Esophagus squamous epithelium (tissue), 4 donors: Measurements from ENCODE around the gene CADM2.

Experiments
- POLR2A ChIP-seq, 4 donors: fragments of 450-650 bp; IDR thresholded peaks; one replicate each; pipeline ENCODE4 v1.6.1; 2017; ENCODE audit warnings: antibody characterized with exemption in 4 of 4, mild to moderate bottlenecking in 4 of 4, moderate library complexity in 3 of 4
- TF ChIP-seq, protein P1 (sequence below), 6 experiments: fragments of 450-650 bp in 4 of 6; fragments of 200-600 bp in 2 of 6; sonication (generic) in 2 of 6; IDR thresholded peaks; one replicate each; pipeline ENCODE4 v1.5.1; 2016 to 2019; ENCODE audit warnings: antibody characterized with exemption in 6 of 6, mild to moderate bottlenecking in 4 of 6, moderate library complexity in 4 of 6

DNA sequence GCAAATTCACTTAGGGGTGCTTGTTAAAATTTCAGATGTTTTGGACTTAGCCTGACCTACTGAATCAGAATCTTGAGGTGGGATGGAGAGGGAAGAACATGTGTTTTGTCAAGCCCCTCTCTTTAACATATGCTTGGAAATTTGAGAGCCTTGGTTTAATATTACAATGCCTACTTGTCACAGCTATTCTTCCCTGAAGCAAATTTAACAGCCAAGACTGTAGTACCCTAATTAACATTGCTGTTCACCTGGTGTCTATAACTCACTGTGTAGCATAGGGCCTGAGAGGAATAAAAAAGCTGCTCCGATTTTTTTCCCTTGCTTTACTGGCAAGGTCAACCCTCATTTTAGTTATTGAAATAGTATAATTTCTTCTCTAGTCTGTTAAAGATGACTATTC lies 880.1 kb downstream of the CADM2 start:
- TF ChIP-seq, protein P1, sequence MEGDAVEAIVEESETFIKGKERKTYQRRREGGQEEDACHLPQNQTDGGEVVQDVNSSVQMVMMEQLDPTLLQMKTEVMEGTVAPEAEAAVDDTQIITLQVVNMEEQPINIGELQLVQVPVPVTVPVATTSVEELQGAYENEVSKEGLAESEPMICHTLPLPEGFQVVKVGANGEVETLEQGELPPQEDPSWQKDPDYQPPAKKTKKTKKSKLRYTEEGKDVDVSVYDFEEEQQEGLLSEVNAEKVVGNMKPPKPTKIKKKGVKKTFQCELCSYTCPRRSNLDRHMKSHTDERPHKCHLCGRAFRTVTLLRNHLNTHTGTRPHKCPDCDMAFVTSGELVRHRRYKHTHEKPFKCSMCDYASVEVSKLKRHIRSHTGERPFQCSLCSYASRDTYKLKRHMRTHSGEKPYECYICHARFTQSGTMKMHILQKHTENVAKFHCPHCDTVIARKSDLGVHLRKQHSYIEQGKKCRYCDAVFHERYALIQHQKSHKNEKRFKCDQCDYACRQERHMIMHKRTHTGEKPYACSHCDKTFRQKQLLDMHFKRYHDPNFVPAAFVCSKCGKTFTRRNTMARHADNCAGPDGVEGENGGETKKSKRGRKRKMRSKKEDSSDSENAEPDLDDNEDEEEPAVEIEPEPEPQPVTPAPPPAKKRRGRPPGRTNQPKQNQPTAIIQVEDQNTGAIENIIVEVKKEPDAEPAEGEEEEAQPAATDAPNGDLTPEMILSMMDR (IDR thresholded peaks at IDR 0.05) = no peak
- TF ChIP-seq POLR2A (IDR thresholded peaks at IDR 0.05) = no peak
